GM12874 (cell line): ENCODE data around the gene CCDC117.

Source experiments
- TF ChIP-seq, protein P1 (sequence below): IDR thresholded peaks from 2 replicates; pipeline ENCODE4 v1.5.1; 2011; ENCODE audit warnings: low read depth, mild to moderate bottlenecking, control low read depth, low read length, moderate library complexity; ENCODE audit not compliant: insufficient read depth

Gene CCDC117

GRCh38 chr22:28793976-28794584 lies 21.6 kb downstream of the CCDC117 start:
- TF ChIP-seq, protein P1, sequence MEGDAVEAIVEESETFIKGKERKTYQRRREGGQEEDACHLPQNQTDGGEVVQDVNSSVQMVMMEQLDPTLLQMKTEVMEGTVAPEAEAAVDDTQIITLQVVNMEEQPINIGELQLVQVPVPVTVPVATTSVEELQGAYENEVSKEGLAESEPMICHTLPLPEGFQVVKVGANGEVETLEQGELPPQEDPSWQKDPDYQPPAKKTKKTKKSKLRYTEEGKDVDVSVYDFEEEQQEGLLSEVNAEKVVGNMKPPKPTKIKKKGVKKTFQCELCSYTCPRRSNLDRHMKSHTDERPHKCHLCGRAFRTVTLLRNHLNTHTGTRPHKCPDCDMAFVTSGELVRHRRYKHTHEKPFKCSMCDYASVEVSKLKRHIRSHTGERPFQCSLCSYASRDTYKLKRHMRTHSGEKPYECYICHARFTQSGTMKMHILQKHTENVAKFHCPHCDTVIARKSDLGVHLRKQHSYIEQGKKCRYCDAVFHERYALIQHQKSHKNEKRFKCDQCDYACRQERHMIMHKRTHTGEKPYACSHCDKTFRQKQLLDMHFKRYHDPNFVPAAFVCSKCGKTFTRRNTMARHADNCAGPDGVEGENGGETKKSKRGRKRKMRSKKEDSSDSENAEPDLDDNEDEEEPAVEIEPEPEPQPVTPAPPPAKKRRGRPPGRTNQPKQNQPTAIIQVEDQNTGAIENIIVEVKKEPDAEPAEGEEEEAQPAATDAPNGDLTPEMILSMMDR, result no peak

DNA sequence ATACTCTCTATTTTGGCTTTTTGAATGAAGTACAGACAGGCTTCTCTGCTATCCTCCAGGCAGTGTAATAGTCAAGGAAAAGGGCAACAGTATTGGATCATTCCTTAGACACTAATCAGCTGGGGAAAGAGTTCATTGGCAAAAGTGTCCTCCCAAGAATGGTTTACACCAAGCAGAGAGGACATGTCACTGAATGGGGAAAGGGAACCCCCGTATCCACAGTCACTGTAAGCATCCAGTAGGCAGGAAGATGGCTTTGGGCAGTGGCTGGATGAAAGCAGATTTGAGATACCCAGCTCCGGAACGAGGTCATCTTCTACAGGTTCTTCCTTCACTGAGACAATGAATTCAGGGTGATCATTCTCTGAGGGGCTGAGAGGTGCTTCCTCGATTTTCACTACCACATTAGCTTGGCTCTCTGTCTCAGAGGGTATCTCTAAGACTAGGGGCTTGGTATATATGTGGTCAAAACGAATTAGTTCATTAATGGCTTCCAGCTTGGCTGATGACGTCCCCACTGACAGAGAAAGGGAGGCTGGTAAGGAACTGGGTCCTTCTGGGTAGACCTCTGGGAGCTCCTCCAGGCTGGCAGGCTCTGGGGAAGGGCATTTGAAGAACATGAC lies 22.7 kb downstream of the CCDC117 start:
- TF ChIP-seq, protein P1, result no peak

GRCh38 chr22:28795932-28796856 lies 23.7 kb downstream of the CCDC117 start:
- TF ChIP-seq, protein P1, result no peak

GRCh38 chr22:28798810-28799605 lies 26.5 kb downstream of the CCDC117 start:
- TF ChIP-seq, protein P1, result no peak

- TF ChIP-seq, protein P1, result no peak
Observed at GRCh38 chr22:28799606-28800307, 27.3 kb downstream of the CCDC117 start.

- TF ChIP-seq, protein P1, result no peak
Observed at GRCh38 chr22:28800308-28801041, 28.0 kb downstream of the CCDC117 start, which contains the start of gene XBP1. Gene XBP1 (minus strand): TSS chr22:28800569.
